HG02610 (cell line): Measurements from ENCODE around the gene TCN2.
"Not testable (repeated sequence)": the region's sequence is repeated elsewhere in the genome, so short reads cannot be mapped to it uniquely, and the experiment has no call there.

Source experiments
- ATAC-seq: cut with Tn5 transposase; IDR thresholded peaks from one replicate; pipeline ENCODE4 v1.9.1; 2021; ENCODE audit warnings: mild to moderate bottlenecking, moderate library complexity; ENCODE audit not compliant: unreplicated experiment

The TCN2 gene

GRCh38 chr22:30643055-30643875 is 36.3 kb downstream of the TCN2 start:
- no peak for ATAC-seq

GRCh38 chr22:30646518-30647160 is 39.7 kb downstream of the TCN2 start:
- no peak for ATAC-seq

- no peak for ATAC-seq
Observed at GRCh38 chr22:30647536-30647935, 40.6 kb downstream of the TCN2 start.

GRCh38 chr22:30648825-30649224 is 41.9 kb downstream of the TCN2 start:
- ATAC-seq: no peak

GRCh38 chr22:30649430-30650007 is 42.5 kb downstream of the TCN2 start:
- ATAC-seq: peak; percentile 67

- ATAC-seq: no peak
Observed at GRCh38 chr22:30650508-30651116, 43.6 kb downstream of the TCN2 start.

GRCh38 chr22:30652852-30653251 is 45.9 kb downstream of the TCN2 start:
- ATAC-seq: no peak

- no peak for ATAC-seq
Observed at GRCh38 chr22:30654361-30654760, 47.4 kb downstream of the TCN2 start.

- ATAC-seq: no peak
Observed at GRCh38 chr22:30655532-30655931, 48.6 kb downstream of the TCN2 start.

GRCh38 chr22:30662040-30662439 is 55.1 kb downstream of the TCN2 start:
- no peak for ATAC-seq

- ATAC-seq: no peak
Observed at GRCh38 chr22:30664798-30665197, 57.8 kb downstream of the TCN2 start.

GRCh38 chr22:30665266-30665665 is 58.3 kb downstream of the TCN2 start:
- ATAC-seq: no peak

GRCh38 chr22:30665786-30666185 is 58.8 kb downstream of the TCN2 start:
- no peak for ATAC-seq

- ATAC-seq: no peak
Observed at GRCh38 chr22:30667107-30667493, 60.1 kb downstream of the TCN2 start.

- ATAC-seq: peak; percentile 81
Observed at GRCh38 chr22:30667494-30668385, 60.8 kb downstream of the TCN2 start, which contains the start of gene DUSP18. TSS of gene DUSP18 (minus strand) at chr22:30667875. CDS start at chr22:30664003, 3,872 bp downstream.

- ATAC-seq: no peak
Observed at GRCh38 chr22:30668386-30668710, 61.4 kb downstream of the TCN2 start.

- ATAC-seq: no peak
Observed at GRCh38 chr22:30671071-30671470, 64.1 kb downstream of the TCN2 start.

GRCh38 chr22:30673136-30673535 is 66.2 kb downstream of the TCN2 start:
- ATAC-seq: no peak

GRCh38 chr22:30674482-30674881 is 67.5 kb downstream of the TCN2 start:
- no peak for ATAC-seq

- ATAC-seq: no peak
Observed at GRCh38 chr22:30675436-30675835, 68.5 kb downstream of the TCN2 start.

- ATAC-seq: not testable (repeated sequence)
Observed at GRCh38 chr22:30676565-30676964, 69.6 kb downstream of the TCN2 start.
